SK-N-SH treated with all-trans-retinoic acid at 6 μM for 48 hours (cell line): ENCODE results near the gene ITPR3.

Experiments
- CREB5 ChIP-seq: fragments of 250-450 bp; sonication (Bioruptor Pico); IDR thresholded peaks from 2 replicates; pipeline ENCODE4 v1.5.1; 2020; ENCODE audit warnings: low read depth, mild to moderate bottlenecking, moderate library complexity
- RARB ChIP-seq: fragments of 250-450 bp; sonication (Bioruptor Pico); IDR thresholded peaks from 2 replicates; pipeline ENCODE4 v1.8.0; 2021; ENCODE audit warnings: mild to moderate bottlenecking, moderate library complexity
- TSHZ2 ChIP-seq: fragments of 250-450 bp; sonication (Bioruptor Pico); IDR thresholded peaks from 2 replicates; pipeline ENCODE4 v1.5.0; 2020; ENCODE audit warnings: mild to moderate bottlenecking, moderate library complexity
- ZC3H10 ChIP-seq: fragments of 250-450 bp; sonication (Bioruptor Pico); IDR thresholded peaks from 2 replicates; pipeline ENCODE4 v1.5.1; 2021; ENCODE audit warnings: mild to moderate bottlenecking, moderate library complexity

- TF ChIP-seq CREB5 (CRISPR knock-in tag), result no peak
- TF ChIP-seq ZC3H10 (CRISPR knock-in tag), result no peak
- no peak for TF ChIP-seq RARB (CRISPR knock-in tag)
- no peak for TF ChIP-seq TSHZ2 (CRISPR knock-in tag)
Measured at GRCh38 chr6:33658982-33659689, 38.0 kb downstream of the ITPR3 start.
